ENCODE measurements around the gene GRM7.

GRM7 gene

GRCh38 chr3:7075901-7076300 lies 215.0 kb downstream of the GRM7 start:
- POLR2A ChIA-PET: no interaction called here
- H3K4me1 ChIP-seq (ENCODE audit: control insufficient read depth, insufficient read depth, low read length): no peaks in the 10 kb centered on the region
- TF ChIP-seq ZNF423 (tag by site-specific recombination; IDR thresholded peaks at IDR 0.05) (no peak), ZBTB7A (tag by site-specific recombination; IDR thresholded peaks at IDR 0.05; ENCODE audit: low read depth) (no peak), ZNF133 (tag by site-specific recombination; IDR thresholded peaks at IDR 0.05) (no peak), TRIM28 (IDR thresholded peaks at IDR 0.05; ENCODE audit: borderline replicate concordance, low read length) (no peak), ZFHX2 (tag by site-specific recombination; conservative IDR thresholded peaks at IDR 0.05) (no peak), MYNN (tag by site-specific recombination; IDR thresholded peaks at IDR 0.05; ENCODE audit: borderline replicate concordance) (no peak), ZNF610 (tag by site-specific recombination; IDR thresholded peaks at IDR 0.05; ENCODE audit: borderline replicate concordance) (no peak), PRDM10 (tag by site-specific recombination; IDR thresholded peaks at IDR 0.05) (no peak), WT1 (tag by site-specific recombination; IDR thresholded peaks at IDR 0.05) (no peak), ZNF10 (tag by site-specific recombination; IDR thresholded peaks at IDR 0.05) (no peak), PRDM6 (tag by site-specific recombination; IDR thresholded peaks at IDR 0.05) (no peak), IKZF3 (tag by site-specific recombination; IDR thresholded peaks at IDR 0.05) (no peak), ZNF341 (tag by site-specific recombination; IDR thresholded peaks at IDR 0.05; ENCODE audit: low read depth) (no peak), ZBTB44 (tag by site-specific recombination; IDR thresholded peaks at IDR 0.05) (no peak), ZNF626 (tag by site-specific recombination; IDR thresholded peaks at IDR 0.05) (no peak), ZNF548 (tag by site-specific recombination; IDR thresholded peaks at IDR 0.05) (no peak)
- CTCF ChIA-PET: no interaction called here
- no peaks in the 10 kb centered on the region for H3K36me3 ChIP-seq (ENCODE audit: control insufficient read depth in 2 of 2, insufficient read depth in 1 of 2, low read length in 2 of 2)
- no peak overlapping the region for H3K4me3 ChIP-seq (ENCODE audit: low read depth, low read length)
- no peak overlapping the region for H3K27ac ChIP-seq (ENCODE audit: extremely low read depth, low read depth, low read length)
- H3K9me3 ChIP-seq (ENCODE audit: control insufficient read depth, insufficient read depth, low read depth, low read length): no peaks in the 10 kb centered on the region

GRCh38 chr3:7082244-7082643 lies 221.3 kb downstream of the GRM7 start:
- Histone ChIP-seq H3K9me3 (ENCODE audit: control insufficient read depth, insufficient read depth, low read depth, low read length) (no peaks in the 10 kb centered on the region), H3K4me3 (ENCODE audit: low read depth, low read length) (no peak overlapping the region), H3K4me1 (ENCODE audit: control insufficient read depth, insufficient read depth, low read length) (no peaks in the 10 kb centered on the region), H3K27ac (ENCODE audit: extremely low read depth, low read depth, low read length) (no peak overlapping the region), H3K36me3 (ENCODE audit: control insufficient read depth in 2 of 2, insufficient read depth in 1 of 2, low read length in 2 of 2) (no peaks in the 10 kb centered on the region)
- ChIA-PET CTCF (no interaction called here), POLR2A (no interaction called here)
- TF ChIP-seq ZNF362 (tag by site-specific recombination; IDR thresholded peaks at IDR 0.05) (no peak), WT1 (tag by site-specific recombination; IDR thresholded peaks at IDR 0.05) (no peak), REPIN1 (tag by site-specific recombination; IDR thresholded peaks at IDR 0.05; ENCODE audit: low read depth) (no peak), ZNF280C (tag by site-specific recombination; IDR thresholded peaks at IDR 0.05) (no peak), SALL2 (tag by site-specific recombination; IDR thresholded peaks at IDR 0.05; ENCODE audit: borderline replicate concordance) (no peak), ZNF645 (tag by site-specific recombination; IDR thresholded peaks at IDR 0.05) (no peak), ZNF16 (tag by site-specific recombination; IDR thresholded peaks at IDR 0.05; ENCODE audit: low read depth) (no peak), ZBTB21 (tag by site-specific recombination; IDR thresholded peaks at IDR 0.05) (no peak), ZBTB8A (tag by site-specific recombination; IDR thresholded peaks at IDR 0.05) (no peak), ZNF211 (tag by site-specific recombination; IDR thresholded peaks at IDR 0.05; ENCODE audit: low read depth) (no peak), ZNF501 (tag by site-specific recombination; IDR thresholded peaks at IDR 0.05) (no peak)
